Panc1 (cell line): ENCODE data around the gene ZNF516. TPM values are rescaled to one million over a fixed set of nuclear protein-coding genes. Genes with fewer than 3 reads are reported as not detected.

Experiments
- ATAC-seq: fragments of 200-7000 bp; cut with Tn5 transposase; 2 replicates; pipeline ENCODE4 v1.9.1; 2020; ENCODE audit warnings: mild to moderate bottlenecking, moderate library complexity
- BruUV-seq: library from RNA; stranded (reverse); fragments of 400-500 nt; replicated peaks from 2 replicates; lab custom pipeline; 2021; lab: Mats Ljungman, UMichigan
- CTCF ChIA-PET: fragments of 300-600 bp; sonication (Branson Sonifier 250); formaldehyde crosslinking; loops from one replicate; lab custom pipeline; 2022; ENCODE audit warnings: antibody characterized with exemption; lab: Charles Lee
- POLR2A ChIA-PET: fragments of 300-600 bp; sonication (Branson Sonifier 250); formaldehyde crosslinking; loops from one replicate; lab custom pipeline; 2022; ENCODE audit warnings: antibody characterized with exemption; lab: Charles Lee
- DNase-seq: peaks from one replicate; pipeline ENCODE4 v3.0.0-alpha.2; 2010; ENCODE audit warnings: low read depth, low spot score
- H3K27ac ChIP-seq: 2 replicates; pipeline ENCODE4 v1.5.1; 2011; ENCODE audit warnings: mild to moderate bottlenecking, low read length, inconsistent platforms
- H3K27me3 ChIP-seq: fragments of 200-500 bp; sonication (Bioruptor generic); 2 replicates; pipeline ENCODE4 v1.6.0; 2014; ENCODE audit warnings: low read length, inconsistent platforms; ENCODE audit not compliant: control insufficient read depth, insufficient read depth
- H3K36me3 ChIP-seq: fragments of 200-500 bp; sonication (Bioruptor generic); 2 replicates; pipeline ENCODE4 v1.5.1; 2014; ENCODE audit warnings: inconsistent platforms, mild to moderate bottlenecking, low read length, moderate library complexity; ENCODE audit not compliant: control insufficient read depth, insufficient read depth
- H3K4me1 ChIP-seq: 2 replicates; pipeline ENCODE4 v1.5.1; 2011; ENCODE audit warnings: inconsistent platforms, mild to moderate bottlenecking, low read length, moderate library complexity; ENCODE audit not compliant: control insufficient read depth, insufficient read depth
- H3K4me3 ChIP-seq, 2 experiments: 2 replicates each; pipeline ENCODE4 v1.5.1; 2011 to 2012; ENCODE audit warnings: low read depth in 2 of 2, low read length in 2 of 2, mild to moderate bottlenecking in 2 of 2, inconsistent platforms in 1 of 2, moderate library complexity in 1 of 2
- H3K9me3 ChIP-seq: fragments of 200-500 bp; sonication (Bioruptor generic); 2 replicates; pipeline ENCODE4 v1.5.1; 2014; ENCODE audit warnings: low read depth, mild to moderate bottlenecking, inconsistent platforms, low read length, moderate library complexity; ENCODE audit not compliant: control insufficient read depth, insufficient read depth
- CTCF ChIP-seq: fragments of 450-650 bp; IDR thresholded peaks from 2 replicates; pipeline ENCODE4 v1.5.1; 2017; ENCODE audit warnings: mild to moderate bottlenecking
- POLR2AphosphoS5 ChIP-seq: IDR thresholded peaks from 2 replicates; pipeline ENCODE4 v1.6.1; 2012; ENCODE audit warnings: mild to moderate bottlenecking, low read depth, low read length, moderate library complexity
- REST ChIP-seq, 2 experiments: IDR thresholded peaks; 2 replicates each; pipeline ENCODE4 v1.6.1; 2011 to 2012; ENCODE audit warnings: low read depth in 2 of 2, control low read depth in 1 of 2, low read length in 1 of 2, mild to moderate bottlenecking in 1 of 2, moderate library complexity in 1 of 2; ENCODE audit not compliant: insufficient read depth in 1 of 2
- SIN3A ChIP-seq: IDR thresholded peaks from 2 replicates; pipeline ENCODE4 v1.6.1; 2012; ENCODE audit warnings: low read depth, mild to moderate bottlenecking, low read length, moderate library complexity, borderline replicate concordance; ENCODE audit not compliant: insufficient read depth
- TCF7L2 ChIP-seq: IDR thresholded peaks from 2 replicates; pipeline ENCODE4 v1.6.1; 2011; ENCODE audit warnings: mild to moderate bottlenecking, low read depth, low read length, inconsistent platforms
- in situ Hi-C: cut with HindIII; loops from 2 replicates; pipeline ENCODE4 v1.10.0; 2016; ENCODE audit warnings: low sequenced_read_pairs, low pct_unique_long_range_greater_than_20kb
- intact Hi-C: fragments of 100-400 bp; cut with micrococcal nuclease; formaldehyde crosslinking; loops from one replicate; pipeline ENCODE4 v1.10.0; 2022; ENCODE audit not compliant: unreplicated experiment
- total RNA-seq: library from RNA; stranded (reverse); gene quantifications from one replicate; pipeline ENCODE4 v1.2.1, GENCODE V29; 2021; ENCODE audit not compliant: unreplicated experiment

The ZNF516 gene
- total RNA-seq, 1 experiment from 2014 or later: 28.6 TPM

DNA sequence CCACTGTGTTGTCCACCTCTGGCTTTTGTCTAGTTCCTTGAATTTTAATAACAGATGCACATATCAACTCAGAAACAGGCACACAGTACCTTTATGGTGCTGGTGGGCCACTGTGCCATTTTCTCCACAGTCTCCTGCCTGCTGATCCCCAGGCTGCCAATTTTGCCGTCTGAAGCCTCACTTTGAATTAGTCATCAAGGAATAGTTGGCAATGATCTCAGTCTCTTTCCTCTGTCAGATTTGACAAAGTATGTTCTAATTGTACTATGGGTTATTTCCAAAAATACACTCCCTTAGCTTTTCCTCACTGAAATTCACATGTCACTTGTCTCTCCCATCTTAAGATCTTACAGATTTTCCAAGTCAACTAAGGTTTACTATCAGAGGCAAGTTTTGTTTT is 140.7 kb downstream of the ZNF516 start:
- TF ChIP-seq CTCF: no peak
- TF ChIP-seq REST (IDR thresholded peaks at IDR 0.05; ENCODE audit: insufficient read depth in 1 of 2, low read depth in 2 of 2, low read length in 1 of 2): no peak
- no peak for TF ChIP-seq POLR2AphosphoS5
- no peak for TF ChIP-seq SIN3A
- TF ChIP-seq TCF7L2: no peak
- H3K9me3 ChIP-seq: no peaks in the 10 kb centered on the region; the same call in 1 of the 2 replicates
- no peaks in the 10 kb centered on the region for H3K27me3 ChIP-seq
- no peak for DNase-seq
- no peaks in the 10 kb centered on the region for H3K36me3 ChIP-seq
- no peak overlapping the region for H3K4me3 ChIP-seq
- CTCF ChIA-PET: no interaction called here
- intact Hi-C loops: no loop called here
- no peak for ATAC-seq
- BruUV-seq: no TSS peak
- in situ Hi-C loops: no loop called here
- peaks cover 7% of the 10 kb centered on the region; the same call in 1 of the 2 replicates for H3K4me1 ChIP-seq
- H3K27ac ChIP-seq: no peak overlapping the region
- POLR2A ChIA-PET: interaction anchor here (0.6 kb wide), 1 partner anchor 217 kb away, joined by 3 read pairs; no protein-coding TSS in a partner anchor

DNA sequence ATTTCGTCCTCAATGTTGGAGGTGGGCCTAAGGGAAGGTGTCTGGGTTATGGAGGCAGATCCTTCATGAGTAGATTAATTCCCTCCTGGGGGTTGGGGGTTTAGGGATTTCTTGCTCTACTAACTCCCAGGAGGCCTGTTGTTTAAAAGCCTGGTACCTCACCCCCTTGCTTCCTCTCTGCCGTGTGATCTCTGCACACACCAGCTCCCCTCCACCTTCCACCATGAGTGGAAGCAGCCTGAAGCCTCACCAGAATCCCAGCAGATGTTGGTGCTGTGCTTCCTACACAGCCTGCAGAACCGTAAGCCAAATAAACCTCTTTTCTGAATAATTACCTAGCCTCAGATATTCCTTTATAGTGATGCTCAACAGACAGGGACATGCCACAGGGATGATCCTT is 141.5 kb downstream of the ZNF516 start:
- H3K4me3 ChIP-seq: no peak overlapping the region
- intact Hi-C loops (no loop called here), in situ Hi-C loops (no loop called here)
- ChIA-PET CTCF (no interaction called here), POLR2A (no interaction called here)
- no peak overlapping the region for H3K27ac ChIP-seq
- BruUV-seq: no TSS peak
- TF ChIP-seq POLR2AphosphoS5: no peak
- TF ChIP-seq TCF7L2: no peak
- TF ChIP-seq REST (IDR thresholded peaks at IDR 0.05; ENCODE audit: insufficient read depth in 1 of 2, low read depth in 2 of 2, low read length in 1 of 2): no peak
- TF ChIP-seq CTCF: no peak
- TF ChIP-seq SIN3A: no peak
- H3K27me3 ChIP-seq: no peaks in the 10 kb centered on the region
- H3K9me3 ChIP-seq: no peaks in the 10 kb centered on the region; the same call in 1 of the 2 replicates
- no peaks in the 10 kb centered on the region for H3K36me3 ChIP-seq
- ATAC-seq (no peak), DNase-seq (no peak)
- H3K4me1 ChIP-seq: peaks cover 15% of the 10 kb centered on the region
